Natural killer cell (primary cell): ENCODE data around the gene PLCH2. TPM values are rescaled to one million over a fixed set of nuclear protein-coding genes. Genes with fewer than 3 reads are reported as not detected.

Source experiments
- ATAC-seq, 3 donors: fragments of 150-1000 bp in 2 of 3; fragments of 200-7000 bp in 1 of 3; cut with Tn5 transposase; 1 replicate in 1 of 3; 2 replicates in 2 of 3; pipeline ENCODE4 v1.10.0; 2021; ENCODE audit warnings: mild to moderate bottlenecking in 2 of 3, moderate library complexity in 2 of 3
- DNase-seq, 2 donors: peaks; one replicate each; pipeline versions ENCODE4 v3.0.0 to v3.0.0-alpha.2; 2013 to 2021; ENCODE audit warnings: mixed read lengths in 1 of 2
- H3K27ac ChIP-seq: one replicate; pipeline ENCODE4 v1.5.1; 2013; ENCODE audit warnings: mild to moderate bottlenecking, low read length
- H3K27me3 ChIP-seq: one replicate; pipeline ENCODE4 v1.6.1; 2013; ENCODE audit warnings: low read length; ENCODE audit not compliant: control insufficient read depth, insufficient read depth
- H3K36me3 ChIP-seq: one replicate; pipeline ENCODE4 v1.6.1; 2013; ENCODE audit warnings: low read length; ENCODE audit not compliant: control insufficient read depth, insufficient read depth
- H3K4me1 ChIP-seq: one replicate; pipeline ENCODE4 v1.6.1; 2013; ENCODE audit warnings: low read length; ENCODE audit not compliant: control insufficient read depth, insufficient read depth
- H3K4me3 ChIP-seq: one replicate; pipeline ENCODE4 v1.5.1; 2013; ENCODE audit warnings: low read length
- H3K9me3 ChIP-seq: one replicate; pipeline ENCODE4 v1.6.1; 2013; ENCODE audit warnings: low read length; ENCODE audit not compliant: control insufficient read depth, insufficient read depth
- H3K27ac Mint-ChIP-seq, 2 donors: one replicate each; pipeline ENCODE4 v1.8.0; 2022; ENCODE audit warnings: mild to moderate bottlenecking in 2 of 2, mixed read lengths in 2 of 2, moderate library complexity in 1 of 2
- H3K27me3 Mint-ChIP-seq, 2 donors: one replicate each; pipeline ENCODE4 v1.8.0; 2022; ENCODE audit warnings: low read depth in 2 of 2, mixed read lengths in 2 of 2
- H3K36me3 Mint-ChIP-seq: one replicate; pipeline ENCODE4 v1.8.0; 2022; ENCODE audit warnings: mixed read lengths
- H3K4me1 Mint-ChIP-seq, 2 donors: one replicate each; pipeline ENCODE4 v1.8.0; 2022; ENCODE audit warnings: mixed read lengths in 2 of 2
- H3K4me3 Mint-ChIP-seq: one replicate; pipeline ENCODE4 v1.8.0; 2022; ENCODE audit warnings: mild to moderate bottlenecking, moderate library complexity, mixed read lengths
- H3K9me3 Mint-ChIP-seq, 2 donors: one replicate each; pipeline ENCODE4 v1.8.0; 2022; ENCODE audit warnings: mixed read lengths in 2 of 2
- WGBS: methylation state at CpG from one replicate; pipeline ENCODE4 v1.1.7; 2013; ENCODE audit warnings: missing lambda C conversion rate; ENCODE audit not compliant: insufficient coverage; 5-methylcytosine and 5-hydroxymethylcytosine counted together
- intact Hi-C: fragments of 100-400 bp; cut with micrococcal nuclease; formaldehyde crosslinking; loops from one replicate; pipeline ENCODE4 v1.14.2; 2022
- total RNA-seq, 4 donors: library from RNA; stranded (reverse); fragments of 120-200 nt in 1 of 4; gene quantifications; one replicate each; pipeline versions ENCODE4 v1.2.3 to v1.2.4, GENCODE V29; 2013 to 2022
- TF ChIP-seq, protein P1 (sequence below): fragments of 200-600 bp; IDR thresholded peaks from one replicate; pipeline ENCODE4 v1.8.0; 2022; ENCODE audit warnings: antibody characterized with exemption

PLCH2 gene
- total RNA-seq, 3 donors from 2014 or later (not counting 1 experiment from before 2014, with no cell fraction given) = 77.1 to 116 (median 106) TPM

DNA sequence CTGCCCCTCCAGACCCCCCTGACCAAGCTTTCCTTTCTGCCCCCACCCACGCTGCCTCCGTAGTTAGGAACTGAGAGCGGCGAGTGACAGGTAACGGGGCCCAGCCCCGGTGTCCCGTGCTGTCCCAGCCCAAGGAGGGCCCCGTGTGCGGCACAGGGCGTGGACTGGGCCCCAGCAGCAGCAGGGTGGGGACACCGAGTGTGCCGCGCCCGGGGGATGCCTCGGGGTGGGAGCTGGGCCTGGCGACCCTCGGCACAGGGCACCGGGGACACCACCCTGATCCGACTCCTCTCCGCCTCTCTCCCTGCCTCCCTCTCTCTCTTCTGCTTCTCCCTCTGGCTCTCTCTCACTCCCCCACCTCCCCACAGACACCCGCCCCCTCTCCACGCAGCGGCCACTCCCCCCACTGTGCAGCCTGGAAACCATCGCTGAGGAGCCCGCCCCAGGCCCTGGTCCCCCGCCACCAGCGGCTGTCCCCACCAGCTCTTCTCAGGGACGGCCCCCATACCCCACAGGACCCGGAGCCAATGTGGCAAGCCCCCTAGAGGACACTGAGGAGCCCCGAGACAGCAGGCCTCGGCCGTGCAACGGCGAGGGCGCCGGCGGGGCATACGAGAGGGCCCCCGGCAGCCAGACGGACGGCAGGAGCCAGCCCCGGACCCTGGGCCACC, 27.6 kb downstream of the PLCH2 start:
- H3K36me3 ChIP-seq = peaks cover 5% of the 10 kb centered on the region
- H3K27me3 Mint-ChIP-seq = no peaks in the 10 kb centered on the region
- H3K4me3 Mint-ChIP-seq = no peak overlapping the region
- no peaks in the 10 kb centered on the region for H3K9me3 ChIP-seq
- no peaks in the 10 kb centered on the region for H3K27me3 ChIP-seq
- intact Hi-C loops = no loop called here
- WGBS = 70% methylated on average over 39 of the region's 42 CpGs
- H3K4me1 ChIP-seq = peaks cover 37% of the 10 kb centered on the region
- H3K4me3 ChIP-seq = no peak overlapping the region
- peaks cover 7 to 29% of the 10 kb centered on the region in 2 donors for H3K4me1 Mint-ChIP-seq
- no peak overlapping the region for H3K27ac ChIP-seq
- H3K36me3 Mint-ChIP-seq = no peaks in the 10 kb centered on the region
- no peak for DNase-seq
- TF ChIP-seq, protein P1, sequence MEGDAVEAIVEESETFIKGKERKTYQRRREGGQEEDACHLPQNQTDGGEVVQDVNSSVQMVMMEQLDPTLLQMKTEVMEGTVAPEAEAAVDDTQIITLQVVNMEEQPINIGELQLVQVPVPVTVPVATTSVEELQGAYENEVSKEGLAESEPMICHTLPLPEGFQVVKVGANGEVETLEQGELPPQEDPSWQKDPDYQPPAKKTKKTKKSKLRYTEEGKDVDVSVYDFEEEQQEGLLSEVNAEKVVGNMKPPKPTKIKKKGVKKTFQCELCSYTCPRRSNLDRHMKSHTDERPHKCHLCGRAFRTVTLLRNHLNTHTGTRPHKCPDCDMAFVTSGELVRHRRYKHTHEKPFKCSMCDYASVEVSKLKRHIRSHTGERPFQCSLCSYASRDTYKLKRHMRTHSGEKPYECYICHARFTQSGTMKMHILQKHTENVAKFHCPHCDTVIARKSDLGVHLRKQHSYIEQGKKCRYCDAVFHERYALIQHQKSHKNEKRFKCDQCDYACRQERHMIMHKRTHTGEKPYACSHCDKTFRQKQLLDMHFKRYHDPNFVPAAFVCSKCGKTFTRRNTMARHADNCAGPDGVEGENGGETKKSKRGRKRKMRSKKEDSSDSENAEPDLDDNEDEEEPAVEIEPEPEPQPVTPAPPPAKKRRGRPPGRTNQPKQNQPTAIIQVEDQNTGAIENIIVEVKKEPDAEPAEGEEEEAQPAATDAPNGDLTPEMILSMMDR = no peak
- H3K9me3 Mint-ChIP-seq = no peaks in the 10 kb centered on the region
- ATAC-seq = no peak
- H3K27ac Mint-ChIP-seq = no peak overlapping the region

GRCh38 chr1:2504225-2504948, 28.3 kb downstream of the PLCH2 start:
- Histone ChIP-seq H3K27me3 (no peaks in the 10 kb centered on the region), H3K9me3 (no peaks in the 10 kb centered on the region), H3K27ac (no peak overlapping the region), H3K36me3 (peaks cover 11% of the 10 kb centered on the region), H3K4me1 (peaks cover 30% of the 10 kb centered on the region), H3K4me3 (no peak overlapping the region)
- Mint-ChIP-seq H3K9me3 (no peaks in the 10 kb centered on the region), H3K27me3 (no peaks in the 10 kb centered on the region), H3K4me1 (peaks cover 7 to 24% of the 10 kb centered on the region in 2 donors), H3K4me3 (no peak overlapping the region), H3K36me3 (no peaks in the 10 kb centered on the region), H3K27ac (no peak overlapping the region)
- DNase-seq = no peak
- intact Hi-C loops = no loop called here
- WGBS = 85% methylated on average over 36 of the region's 36 CpGs
- TF ChIP-seq, protein P1 = no peak
- ATAC-seq = no peak

DNA sequence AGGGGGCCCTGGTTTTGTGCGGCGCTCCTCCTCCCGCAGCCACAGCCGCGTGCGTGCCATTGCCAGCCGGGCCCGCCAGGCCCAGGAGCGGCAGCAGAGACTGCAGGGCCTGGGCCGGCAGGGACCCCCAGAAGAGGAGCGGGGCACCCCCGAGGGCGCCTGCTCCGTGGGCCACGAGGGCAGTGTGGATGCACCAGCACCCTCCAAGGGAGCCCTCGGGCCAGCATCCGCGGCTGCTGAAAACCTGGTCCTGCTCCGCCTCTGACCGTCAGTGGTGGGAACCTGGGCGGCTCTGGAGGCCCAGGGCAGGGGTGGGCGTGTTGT, 28.8 kb downstream of the PLCH2 start:
- 79% methylated on average over 22 of the region's 22 CpGs for WGBS
- H3K4me1 ChIP-seq = peaks cover 25% of the 10 kb centered on the region
- H3K27ac ChIP-seq = no peak overlapping the region
- Mint-ChIP-seq H3K9me3 (no peaks in the 10 kb centered on the region), H3K27me3 (no peaks in the 10 kb centered on the region), H3K4me3 (no peak overlapping the region), H3K36me3 (no peaks in the 10 kb centered on the region), H3K4me1 (peaks cover 6 to 19% of the 10 kb centered on the region in 2 donors), H3K27ac (no peak overlapping the region)
- H3K4me3 ChIP-seq = no peak overlapping the region
- TF ChIP-seq, protein P1 = no peak
- ATAC-seq (no peak), DNase-seq (no peak)
- intact Hi-C loops = no loop called here
- peaks cover 16% of the 10 kb centered on the region for H3K36me3 ChIP-seq
- H3K27me3 ChIP-seq = no peaks in the 10 kb centered on the region
- no peaks in the 10 kb centered on the region for H3K9me3 ChIP-seq
